ENCODE results near the gene CDK5RAP2.

DNA sequence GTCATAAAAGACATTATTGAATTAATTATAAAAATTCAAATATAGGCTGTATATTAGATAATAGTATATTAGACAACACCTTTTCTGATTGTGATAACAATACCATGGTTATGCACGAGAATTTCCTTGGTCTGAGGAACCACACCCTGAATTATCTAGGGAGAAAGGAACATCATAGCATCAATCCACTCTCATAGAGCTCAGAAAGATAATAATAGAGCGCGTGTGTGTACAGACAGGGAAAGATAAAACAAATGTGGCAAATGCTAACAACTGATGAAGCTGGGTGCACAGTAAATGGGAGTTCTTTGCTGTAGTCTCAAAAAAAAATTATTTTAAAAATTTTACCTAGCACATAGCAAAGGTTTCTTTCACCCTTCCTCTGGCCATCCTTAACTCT lies 143.5 kb downstream of the CDK5RAP2 start:
- no peak for TF ChIP-seq EZH2 (IDR thresholded peaks at IDR 0.05; ENCODE audit: low read length)
- TF ChIP-seq, protein P1, sequence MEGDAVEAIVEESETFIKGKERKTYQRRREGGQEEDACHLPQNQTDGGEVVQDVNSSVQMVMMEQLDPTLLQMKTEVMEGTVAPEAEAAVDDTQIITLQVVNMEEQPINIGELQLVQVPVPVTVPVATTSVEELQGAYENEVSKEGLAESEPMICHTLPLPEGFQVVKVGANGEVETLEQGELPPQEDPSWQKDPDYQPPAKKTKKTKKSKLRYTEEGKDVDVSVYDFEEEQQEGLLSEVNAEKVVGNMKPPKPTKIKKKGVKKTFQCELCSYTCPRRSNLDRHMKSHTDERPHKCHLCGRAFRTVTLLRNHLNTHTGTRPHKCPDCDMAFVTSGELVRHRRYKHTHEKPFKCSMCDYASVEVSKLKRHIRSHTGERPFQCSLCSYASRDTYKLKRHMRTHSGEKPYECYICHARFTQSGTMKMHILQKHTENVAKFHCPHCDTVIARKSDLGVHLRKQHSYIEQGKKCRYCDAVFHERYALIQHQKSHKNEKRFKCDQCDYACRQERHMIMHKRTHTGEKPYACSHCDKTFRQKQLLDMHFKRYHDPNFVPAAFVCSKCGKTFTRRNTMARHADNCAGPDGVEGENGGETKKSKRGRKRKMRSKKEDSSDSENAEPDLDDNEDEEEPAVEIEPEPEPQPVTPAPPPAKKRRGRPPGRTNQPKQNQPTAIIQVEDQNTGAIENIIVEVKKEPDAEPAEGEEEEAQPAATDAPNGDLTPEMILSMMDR (optimal IDR thresholded peaks at IDR 0.05 in 1 of 3, IDR thresholded peaks at IDR 0.05 in 1 of 3, conservative IDR thresholded peaks at IDR 0.05 in 1 of 3; ENCODE audit: extremely low read depth in 1 of 3, insufficient read depth in 2 of 3, low read length in 3 of 3): no peak
